Naive thymus-derived CD4-positive, alpha-beta T cell (primary cell): ENCODE measurements around the gene ARMC9. TPM values are rescaled to one million over a fixed set of nuclear protein-coding genes. Genes with fewer than 3 reads are reported as not detected.

Experiments used
- ATAC-seq: fragments of 150-1000 bp; cut with Tn5 transposase; 2 replicates; pipeline ENCODE4 v1.10.0; 2021; ENCODE audit warnings: mild to moderate bottlenecking, moderate library complexity
- CTCF ChIA-PET: fragments of 350-600 bp; sonication (Branson Sonifier 250); formaldehyde crosslinking; loops from one replicate; lab custom pipeline; 2021; ENCODE audit warnings: antibody characterized with exemption; lab: Charles Lee
- POLR2A ChIA-PET: fragments of 350-600 bp; sonication (Branson Sonifier 250); formaldehyde crosslinking; loops from one replicate; lab custom pipeline; 2021; ENCODE audit warnings: antibody characterized with exemption, inconsistent platforms; lab: Charles Lee
- DNase-seq, 9 donors: peaks; one replicate each; pipeline versions ENCODE4 v3.0.0 to v3.0.0-alpha.2; 2020 to 2022; ENCODE audit warnings: mixed read lengths in 1 of 9
- H3K27ac ChIP-seq: one replicate; pipeline ENCODE4 v1.7.0; 2013; ENCODE audit warnings: mild to moderate bottlenecking, low read depth, low read length, moderate library complexity
- H3K27me3 ChIP-seq, 2 donors: one replicate each; pipeline ENCODE4 v1.7.0; 2013; ENCODE audit warnings: low read length in 2 of 2, mild to moderate bottlenecking in 2 of 2, moderate library complexity in 2 of 2; ENCODE audit not compliant: control insufficient read depth in 2 of 2, insufficient read depth in 2 of 2
- H3K36me3 ChIP-seq, 3 experiments: 1 replicate in 2 of 3; 2 replicates in 1 of 3; pipeline ENCODE4 v1.7.0; 2013; ENCODE audit warnings: low read length in 3 of 3, mild to moderate bottlenecking in 3 of 3, moderate library complexity in 1 of 3; ENCODE audit not compliant: insufficient read depth in 3 of 3, control insufficient read depth in 2 of 3
- H3K4me1 ChIP-seq, 2 donors: one replicate each; pipeline ENCODE4 v1.7.0; 2013; ENCODE audit warnings: low read length in 2 of 2, mild to moderate bottlenecking in 2 of 2, moderate library complexity in 1 of 2; ENCODE audit not compliant: control insufficient read depth in 2 of 2, insufficient read depth in 2 of 2
- H3K4me3 ChIP-seq: 2 replicates; pipeline ENCODE4 v1.7.0; 2013; ENCODE audit warnings: mild to moderate bottlenecking, low read length
- H3K9me3 ChIP-seq, 3 experiments: 1 replicate in 2 of 3; 2 replicates in 1 of 3; pipeline ENCODE4 v1.7.0; 2013; ENCODE audit warnings: low read length in 3 of 3; ENCODE audit not compliant: control insufficient read depth in 2 of 3
- H3K27ac Mint-ChIP-seq, 9 donors: one replicate each; pipeline ENCODE4 v1.8.0; 2020 to 2022; ENCODE audit warnings: mixed read lengths in 9 of 9, mild to moderate bottlenecking in 8 of 9, moderate library complexity in 5 of 9, inconsistent platforms in 2 of 9
- H3K27me3 Mint-ChIP-seq, 5 donors: one replicate each; pipeline ENCODE4 v1.8.0; 2021 to 2022; ENCODE audit warnings: mixed read lengths in 5 of 5, mild to moderate bottlenecking in 1 of 5
- H3K36me3 Mint-ChIP-seq, 5 donors: one replicate each; pipeline ENCODE4 v1.8.0; 2020 to 2022; ENCODE audit warnings: mixed read lengths in 5 of 5, mild to moderate bottlenecking in 3 of 5, inconsistent platforms in 1 of 5
- H3K4me1 Mint-ChIP-seq, 7 donors: one replicate each; pipeline ENCODE4 v1.8.0; 2020 to 2022; ENCODE audit warnings: mixed read lengths in 7 of 7, mild to moderate bottlenecking in 3 of 7, inconsistent platforms in 1 of 7
- H3K4me3 Mint-ChIP-seq, 10 donors: one replicate each; pipeline ENCODE4 v1.8.0; 2020 to 2022; ENCODE audit warnings: mild to moderate bottlenecking in 10 of 10, mixed read lengths in 10 of 10, moderate library complexity in 6 of 10, inconsistent platforms in 2 of 10
- H3K9me3 Mint-ChIP-seq, 11 donors: one replicate each; pipeline ENCODE4 v1.8.0; 2020 to 2022; ENCODE audit warnings: mixed read lengths in 11 of 11, mild to moderate bottlenecking in 4 of 11, inconsistent platforms in 1 of 11, moderate library complexity in 1 of 11
- intact Hi-C, 2 donors: fragments of 100-400 bp; cut with micrococcal nuclease; formaldehyde crosslinking; loops; one replicate each; pipeline ENCODE4 v1.15.1; 2023
- polyA plus RNA-seq, 2 donors: library from polyadenylated mRNA; unstranded; fragments of 300-500 nt; fragmentation: Illumina TruSeq; gene quantifications; one replicate each; pipeline ENCODE4 v1.2.3, GENCODE V29; 2021
- total RNA-seq, 6 experiments: library from RNA in 5 of 6; stranded (reverse) in 5 of 6; gene quantifications; 1 replicate in 5 of 6; 2 replicates in 1 of 6; pipeline ENCODE4 v1.2.3 and lab custom pipeline; 2021 to 2026

Gene ARMC9
- total and polyA plus RNA-seq, 7 experiments from 2014 or later = 0.45 to 2.0 (median 0.85) TPM

- H3K9me3 ChIP-seq = no peaks in the 10 kb centered on the region
- no peak overlapping the region for H3K27ac ChIP-seq
- Mint-ChIP-seq H3K4me3 (peak overlapping the region in 3 of 10 donors; percentile 31 to 76 (median 45)), H3K36me3 (peaks cover 0 to 4% (median 0%) of the 10 kb centered on the region in 5 donors), H3K27ac (peak overlapping the region in 2 of 9 donors; percentile 46 to 75), H3K9me3 (no peaks in the 10 kb centered on the region), H3K27me3 (peaks cover 18 to 54% (median 23%) of the 10 kb centered on the region in 5 donors), H3K4me1 (peaks cover 0 to 29% (median 8%) of the 10 kb centered on the region in 7 donors)
- CTCF ChIA-PET = no interaction called here
- intact Hi-C loops = no loop called here
- no peaks in the 10 kb centered on the region for H3K27me3 ChIP-seq
- DNase-seq = no peak
- H3K4me1 ChIP-seq = peaks cover 0 to 10% of the 10 kb centered on the region in 2 donors
- ATAC-seq = peak; percentile 56
- no peak overlapping the region for H3K4me3 ChIP-seq
- H3K36me3 ChIP-seq = no peaks in the 10 kb centered on the region
- POLR2A ChIA-PET = no interaction called here
These were observed 195.0 kb downstream of the ARMC9 start for GRCh38 chr2:231393149-231394131.

- H3K9me3 Mint-ChIP-seq = no peaks in the 10 kb centered on the region
- Histone ChIP-seq H3K27ac (no peak overlapping the region), H3K9me3 (no peaks in the 10 kb centered on the region), H3K27me3 (no peaks in the 10 kb centered on the region), H3K4me1 (peaks cover 0 to 10% of the 10 kb centered on the region in 2 donors), H3K36me3 (no peaks in the 10 kb centered on the region), H3K4me3 (no peak overlapping the region)
- peaks cover 0 to 29% (median 8%) of the 10 kb centered on the region in 7 donors for H3K4me1 Mint-ChIP-seq
- intact Hi-C loops = no loop called here
- peaks cover 18 to 56% (median 23%) of the 10 kb centered on the region in 5 donors for H3K27me3 Mint-ChIP-seq
- H3K4me3 Mint-ChIP-seq = peak overlapping the region; percentile 37 to 75 (median 60)
- DNase-seq (no peak), ATAC-seq (peak; percentile 46)
- ChIA-PET CTCF (no interaction called here), POLR2A (no interaction called here)
- no peak overlapping the region for H3K27ac Mint-ChIP-seq
- H3K36me3 Mint-ChIP-seq = peaks cover 0 to 4% (median 0%) of the 10 kb centered on the region in 5 donors
These were observed 196.0 kb downstream of the ARMC9 start for GRCh38 chr2:231394211-231395141.

GRCh38 chr2:231395188-231396057 lies 197.0 kb downstream of the ARMC9 start, which contains the start of gene B3GNT7:
B3GNT7 (plus strand) TSS chr2:231395710; CDS start chr2:231395804, 94 bp downstream.
- H3K4me3 Mint-ChIP-seq = peak within 1 kb of the TSS; percentile 37 to 75 (median 60)
- ChIA-PET POLR2A (no interaction called here), CTCF (no interaction called here)
- H3K9me3 ChIP-seq = no peaks in the 10 kb centered on the region
- H3K27me3 Mint-ChIP-seq = peaks cover 18 to 56% (median 23%) of the 10 kb centered on the region in 5 donors
- peaks cover 0 to 10% of the 10 kb centered on the region in 2 donors for H3K4me1 ChIP-seq
- H3K27ac ChIP-seq = no peak within 1 kb of the TSS
- H3K36me3 Mint-ChIP-seq = peaks cover 0 to 4% (median 0%) of the 10 kb centered on the region in 5 donors
- no peaks in the 10 kb centered on the region for H3K27me3 ChIP-seq
- intact Hi-C loops = no loop called here
- H3K4me3 ChIP-seq = no peak within 1 kb of the TSS
- H3K9me3 Mint-ChIP-seq = no peaks in the 10 kb centered on the region
- ATAC-seq = no peak
- peaks cover 0 to 29% (median 8%) of the 10 kb centered on the region in 7 donors for H3K4me1 Mint-ChIP-seq
- H3K36me3 ChIP-seq = no peaks in the 10 kb centered on the region
- H3K27ac Mint-ChIP-seq = no peak within 1 kb of the TSS
- no peak for DNase-seq

GRCh38 chr2:231396058-231396821 lies 197.8 kb downstream of the ARMC9 start:
- Mint-ChIP-seq H3K36me3 (peaks cover 0 to 4% (median 0%) of the 10 kb centered on the region in 5 donors), H3K4me1 (peaks cover 0 to 29% (median 8%) of the 10 kb centered on the region in 7 donors), H3K27ac (no peak overlapping the region), H3K27me3 (peaks cover 18 to 52% (median 23%) of the 10 kb centered on the region in 5 donors), H3K9me3 (no peaks in the 10 kb centered on the region), H3K4me3 (peak overlapping the region in 6 of 10 donors; percentile 23 to 71 (median 58))
- Histone ChIP-seq H3K27me3 (no peaks in the 10 kb centered on the region), H3K4me3 (no peak overlapping the region), H3K36me3 (no peaks in the 10 kb centered on the region), H3K27ac (no peak overlapping the region), H3K9me3 (no peaks in the 10 kb centered on the region), H3K4me1 (peaks cover 0 to 10% of the 10 kb centered on the region in 2 donors)
- ChIA-PET CTCF (interaction anchor here (1.1 kb wide), 1 partner anchor 9 kb away, joined by 3 read pairs; no protein-coding TSS in a partner anchor), POLR2A (no interaction called here)
- DNase-seq (no peak), ATAC-seq (no peak)
- intact Hi-C loops = no loop called here

GRCh38 chr2:231397011-231397927 lies 198.8 kb downstream of the ARMC9 start:
- POLR2A ChIA-PET = no interaction called here
- Mint-ChIP-seq H3K4me3 (peak overlapping the region in 7 of 10 donors; percentile 13 to 67 (median 42)), H3K4me1 (peaks cover 0 to 20% (median 8%) of the 10 kb centered on the region in 7 donors), H3K36me3 (no peaks in the 10 kb centered on the region), H3K27ac (no peak overlapping the region), H3K27me3 (peaks cover 15 to 42% (median 22%) of the 10 kb centered on the region in 5 donors), H3K9me3 (no peaks in the 10 kb centered on the region)
- CTCF ChIA-PET = interaction anchor here (1.1 kb wide), 1 partner anchor 8 kb away, joined by 3 read pairs; no protein-coding TSS in a partner anchor
- no peaks in the 10 kb centered on the region for H3K9me3 ChIP-seq
- no peak overlapping the region for H3K27ac ChIP-seq
- no peaks in the 10 kb centered on the region for H3K27me3 ChIP-seq
- DNase-seq (no peak), ATAC-seq (no peak)
- no peak overlapping the region for H3K4me3 ChIP-seq
- H3K36me3 ChIP-seq = no peaks in the 10 kb centered on the region
- H3K4me1 ChIP-seq = peaks cover 0 to 10% of the 10 kb centered on the region in 2 donors
- intact Hi-C loops = no loop called here
